Measurements from ENCODE around the gene ATP5PO. TPM values are rescaled to one million over a fixed set of nuclear protein-coding genes. Genes with fewer than 3 reads are reported as not detected.

The ATP5PO gene
- total RNA-seq (2014; rRNA removed; shearing (Covaris generic)): 192 and 245 TPM in 2 replicates
- 225 and 238 TPM in 2 replicates for polyA plus RNA-seq (2015; cell fraction: cytosol; rRNA removed)
- 95.7 and 134 TPM in 2 replicates for polyA plus RNA-seq (2015; cell fraction: nucleus; rRNA removed)

GRCh38 chr21:33915368-33916199 is at the start of gene ATP5PO:
ATP5PO (minus strand) TSS chr21:33915804; CDS start chr21:33915763, 41 bp downstream.
- peak; percentile 96 for DNase-seq (ENCODE audit: low read depth)

DNA sequence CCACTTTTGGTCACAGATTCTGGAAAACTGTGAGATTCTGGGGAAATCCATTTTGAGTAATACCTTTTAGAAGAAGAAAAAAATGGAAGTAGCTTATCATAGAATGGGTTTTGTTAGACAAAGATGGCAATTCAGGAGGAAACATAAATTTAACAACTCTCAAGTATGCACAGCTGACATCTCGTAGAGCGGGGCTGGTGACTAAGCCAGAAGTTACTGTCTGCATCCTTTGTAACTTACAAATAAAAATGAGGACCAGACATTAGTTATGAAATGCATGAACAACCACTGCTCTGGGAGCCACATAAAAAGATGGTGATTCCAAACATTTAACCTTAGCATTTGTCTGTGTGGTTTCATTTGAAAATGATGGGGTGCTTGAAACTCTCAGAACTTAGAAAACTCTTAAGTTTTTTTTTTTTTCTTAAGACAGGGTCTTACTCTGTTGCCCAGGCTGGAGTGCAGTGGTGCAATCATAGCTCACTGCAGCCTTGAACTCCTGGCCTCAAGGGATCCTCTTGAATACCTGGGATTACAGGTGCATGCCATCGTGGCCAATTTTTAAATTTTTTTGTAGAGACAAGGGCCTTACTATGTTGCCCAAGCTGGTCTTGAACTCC is 49.2 kb upstream of the ATP5PO start:
- DNase-seq (ENCODE audit: low read depth): no peak

- DNase-seq (ENCODE audit: low read depth): no peak
Observed at GRCh38 chr21:33963848-33964555, 48.4 kb upstream of the ATP5PO start.

- no peak for DNase-seq (ENCODE audit: low read depth)
Observed at GRCh38 chr21:33962290-33962689, 46.7 kb upstream of the ATP5PO start.

DNA sequence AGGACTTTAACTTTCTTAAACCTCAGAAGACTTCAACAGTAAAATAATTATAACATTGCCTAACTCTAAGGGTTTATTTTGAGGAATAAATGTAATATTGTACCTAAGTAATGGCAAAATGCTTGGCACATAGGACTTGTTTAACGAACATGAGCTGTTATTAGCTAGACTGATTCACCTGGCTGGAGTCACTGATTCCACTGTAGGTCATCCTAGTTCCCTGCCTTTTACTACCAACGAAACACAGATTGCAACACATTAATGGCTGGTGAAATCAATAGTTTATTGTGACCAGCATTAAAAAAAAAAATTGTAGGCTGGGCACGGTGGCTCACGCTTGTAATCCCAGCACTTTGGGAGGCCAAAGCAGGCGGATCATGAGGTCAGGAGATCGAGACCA is 45.5 kb upstream of the ATP5PO start:
- no peak for DNase-seq (ENCODE audit: low read depth)

DNA sequence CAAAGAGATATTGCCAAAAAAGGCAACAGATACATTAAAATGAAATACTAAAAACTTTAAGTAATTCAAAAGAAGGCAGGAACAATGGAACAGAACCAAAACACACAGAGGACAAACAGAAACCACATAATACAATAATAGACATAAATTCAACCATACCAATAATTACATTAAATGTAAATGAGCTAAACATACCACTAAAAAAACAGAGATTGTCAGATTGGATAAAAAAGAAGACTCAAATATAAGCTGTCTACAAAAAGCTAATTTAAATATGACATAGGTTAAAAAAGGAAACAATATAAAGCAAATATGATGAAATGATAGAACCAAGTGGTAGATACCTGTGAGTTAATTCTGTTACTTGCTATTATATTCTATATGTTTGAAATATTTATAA is 44.1 kb upstream of the ATP5PO start:
- no peak for DNase-seq (ENCODE audit: low read depth)

DNA sequence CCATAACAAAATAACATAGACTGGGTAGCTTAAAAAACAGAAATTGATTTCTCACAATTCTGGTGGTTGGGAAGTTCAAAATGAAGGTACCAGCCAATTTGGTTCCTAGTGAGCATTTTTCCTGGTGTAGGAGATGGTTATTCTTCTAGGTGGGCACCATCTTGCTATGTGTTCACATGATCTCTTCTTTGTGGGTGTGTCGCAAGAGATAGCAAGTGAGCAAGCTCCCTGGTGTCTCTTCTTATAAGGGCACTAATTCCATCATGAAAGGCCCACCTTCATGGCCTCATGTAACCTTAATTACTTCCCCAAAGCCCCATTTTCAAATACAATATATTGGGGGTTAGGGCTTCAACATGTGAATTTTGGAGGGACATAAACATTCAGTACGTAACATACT is 38.8 kb upstream of the ATP5PO start:
- DNase-seq (ENCODE audit: low read depth): no peak

- no peak for DNase-seq (ENCODE audit: low read depth)
Observed at GRCh38 chr21:33951276-33952178, 35.9 kb upstream of the ATP5PO start.

DNA sequence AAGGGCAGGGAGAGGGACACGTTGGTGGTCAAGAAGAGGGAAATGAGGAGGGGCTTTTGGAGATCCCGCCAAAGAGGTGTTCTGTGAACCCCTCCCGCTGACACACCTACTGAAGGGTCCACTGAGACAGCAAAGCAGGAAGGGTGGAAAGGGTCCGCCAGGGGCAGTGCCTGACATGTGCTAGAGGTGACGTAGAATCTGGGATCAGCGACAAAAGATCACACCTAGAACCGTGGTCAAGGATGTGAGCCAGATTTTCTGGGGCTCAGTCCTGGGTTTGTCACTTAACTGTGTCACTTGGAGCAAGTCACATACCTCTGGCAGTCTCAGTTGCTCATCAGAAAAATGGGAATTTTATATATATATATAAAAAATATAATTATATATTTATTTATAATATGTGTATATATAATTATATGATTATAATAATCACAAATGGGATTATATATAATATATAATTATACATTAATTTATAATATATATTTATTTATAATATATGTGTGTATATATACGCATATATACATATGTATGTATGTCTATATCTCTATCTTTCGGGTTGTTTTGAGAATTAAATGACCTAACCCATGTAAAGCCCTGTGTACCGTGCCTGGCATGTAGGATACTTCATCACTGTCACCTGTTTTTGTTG is 35.0 kb upstream of the ATP5PO start:
- DNase-seq (ENCODE audit: low read depth): no peak

DNA sequence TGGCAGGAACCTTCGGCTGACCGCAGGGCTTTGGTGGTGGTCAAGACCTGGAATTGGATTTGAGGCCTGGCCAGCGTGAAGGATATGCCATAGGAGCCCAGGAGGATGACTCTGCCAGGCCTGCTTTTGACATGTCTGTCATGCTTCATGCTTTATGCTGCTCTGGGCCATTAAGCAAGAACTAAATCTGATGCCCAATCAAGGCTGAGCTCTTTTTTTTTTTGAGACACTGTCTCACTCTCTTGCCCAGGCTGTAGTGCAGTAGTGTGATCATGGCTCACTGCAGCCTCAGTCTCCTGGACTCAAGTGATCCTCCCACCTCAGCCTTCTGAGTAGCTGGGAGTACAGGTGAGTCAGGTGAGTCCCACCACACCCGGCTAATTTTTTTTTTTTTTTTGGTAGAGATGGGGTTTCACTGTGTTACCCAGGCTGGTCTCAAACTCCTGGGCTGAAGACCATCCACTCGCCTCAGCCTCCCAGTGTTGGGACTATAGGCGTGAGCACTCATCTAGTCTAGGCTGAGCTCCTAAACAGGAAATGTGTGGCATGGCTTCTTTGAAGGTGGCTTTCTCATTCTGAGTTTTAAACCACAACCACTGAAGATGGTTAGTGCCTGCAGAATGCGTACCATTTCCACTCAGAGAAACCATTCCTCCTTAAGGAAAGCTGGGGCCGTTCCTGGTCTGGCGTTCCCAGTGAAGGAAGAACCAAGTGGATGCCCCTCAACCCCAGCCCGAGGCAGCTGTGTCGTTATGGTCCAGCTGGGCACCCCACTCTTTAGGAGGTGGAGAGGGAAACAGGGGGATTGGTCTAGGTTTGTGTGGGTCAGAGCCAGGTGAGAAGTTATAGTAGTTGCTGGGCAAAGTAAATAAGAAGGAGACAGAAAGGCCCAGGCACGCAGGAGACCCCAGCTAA is 34.2 kb upstream of the ATP5PO start:
- no peak for DNase-seq (ENCODE audit: low read depth)

GRCh38 chr21:33948951-33949444 is 33.4 kb upstream of the ATP5PO start:
- DNase-seq (ENCODE audit: low read depth): no peak

DNA sequence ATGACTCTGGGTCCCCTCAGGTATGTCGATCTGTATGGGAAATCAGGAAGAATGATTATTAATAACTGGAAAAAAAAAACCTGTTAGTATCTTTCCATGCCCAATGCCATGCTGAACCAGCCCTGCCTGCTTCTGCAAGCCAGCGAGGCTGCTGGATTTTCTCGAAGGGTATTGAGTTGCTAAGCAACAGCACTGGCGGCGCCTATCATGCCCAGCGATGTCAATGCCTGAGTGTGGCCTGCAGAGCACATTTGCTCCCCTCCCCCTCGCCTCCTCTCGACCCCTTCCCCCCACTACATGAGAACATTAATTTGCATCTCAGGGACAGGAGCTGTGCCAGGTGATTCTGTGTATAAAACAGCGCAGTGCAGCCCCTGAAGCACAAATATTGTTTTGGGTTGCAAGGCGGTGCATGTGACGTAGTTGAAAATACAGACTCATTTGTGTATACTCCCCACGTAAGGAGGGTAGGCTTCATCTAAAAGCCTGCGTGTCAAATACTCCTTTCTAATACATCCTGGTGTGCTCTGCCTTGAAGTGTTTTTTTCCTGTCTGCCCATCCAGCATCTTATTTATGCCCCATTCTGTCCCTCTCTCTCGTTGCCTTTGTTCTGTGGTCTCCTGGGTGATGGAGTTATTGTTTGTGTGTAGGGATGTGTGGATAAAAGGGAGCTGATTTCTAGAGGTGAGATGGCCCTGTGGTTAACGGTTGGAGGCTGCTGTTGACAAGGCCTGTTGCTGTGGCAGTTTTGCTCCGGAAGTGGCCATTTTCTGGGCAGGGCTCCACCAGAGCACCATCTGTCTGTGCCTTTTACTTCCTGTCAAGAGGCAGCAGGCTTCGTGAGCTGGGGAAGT is 32.7 kb upstream of the ATP5PO start:
- DNase-seq (ENCODE audit: low read depth): peak; percentile 55

DNA sequence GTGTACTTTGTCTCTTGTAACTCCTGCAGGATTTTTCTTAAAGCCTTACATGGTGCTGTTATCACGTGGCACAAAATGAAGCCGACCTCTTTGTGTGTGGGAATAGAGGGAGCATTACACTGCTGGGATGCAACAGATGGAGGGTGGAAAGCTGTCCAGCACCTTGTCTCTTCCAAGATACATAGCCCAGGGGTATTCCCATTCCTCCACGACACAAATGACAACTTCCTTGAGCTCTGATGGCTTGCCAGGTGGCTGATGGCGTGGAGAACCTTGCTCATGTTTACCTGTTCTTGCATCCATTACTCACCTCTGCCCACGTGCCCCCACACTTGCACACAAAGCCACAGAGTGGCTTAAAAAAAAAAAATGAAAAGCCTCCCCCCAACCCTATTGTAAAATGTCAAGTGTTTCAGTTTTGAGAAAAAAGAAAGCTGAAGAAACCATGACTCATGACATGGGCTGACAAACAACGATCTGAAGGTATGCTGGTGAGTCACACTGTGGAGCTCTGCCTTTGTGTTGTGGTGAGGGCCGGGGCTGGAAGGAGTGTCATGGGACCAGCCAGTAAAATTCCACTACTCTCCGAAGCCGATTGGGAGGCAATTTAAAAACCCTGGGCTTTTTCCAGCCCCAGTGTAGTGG is 32.0 kb upstream of the ATP5PO start:
- peak; percentile 98 for DNase-seq (ENCODE audit: low read depth)

DNA sequence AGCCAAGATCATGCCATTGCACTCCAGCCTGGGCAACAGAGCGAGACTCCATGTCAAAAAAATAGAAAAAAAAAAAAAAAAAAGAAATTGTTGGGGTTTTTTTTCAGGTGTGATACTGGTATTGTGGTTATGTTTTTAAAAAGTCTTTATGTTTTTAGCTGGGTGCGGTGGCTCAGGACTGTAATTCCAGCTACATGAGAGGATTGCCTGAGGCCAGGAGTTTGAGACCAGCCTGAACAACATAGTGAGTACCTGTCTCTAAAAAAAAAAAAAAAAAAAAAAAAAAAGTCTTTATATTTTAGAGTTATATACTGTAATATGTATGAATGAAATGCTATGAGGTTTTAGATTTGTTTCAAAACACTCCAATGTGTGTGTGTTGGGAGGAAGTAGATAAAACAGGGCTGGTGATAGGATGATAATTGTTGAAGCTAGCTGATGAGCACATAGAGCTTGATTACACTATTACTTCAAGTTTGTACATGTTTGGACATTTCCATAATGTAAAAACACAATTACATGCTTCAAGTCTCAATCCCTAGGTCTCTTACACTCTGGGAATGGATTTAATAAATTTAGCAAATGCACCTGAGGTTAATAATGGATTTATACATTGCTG is 30.2 kb upstream of the ATP5PO start:
- DNase-seq (ENCODE audit: low read depth): no peak

DNA sequence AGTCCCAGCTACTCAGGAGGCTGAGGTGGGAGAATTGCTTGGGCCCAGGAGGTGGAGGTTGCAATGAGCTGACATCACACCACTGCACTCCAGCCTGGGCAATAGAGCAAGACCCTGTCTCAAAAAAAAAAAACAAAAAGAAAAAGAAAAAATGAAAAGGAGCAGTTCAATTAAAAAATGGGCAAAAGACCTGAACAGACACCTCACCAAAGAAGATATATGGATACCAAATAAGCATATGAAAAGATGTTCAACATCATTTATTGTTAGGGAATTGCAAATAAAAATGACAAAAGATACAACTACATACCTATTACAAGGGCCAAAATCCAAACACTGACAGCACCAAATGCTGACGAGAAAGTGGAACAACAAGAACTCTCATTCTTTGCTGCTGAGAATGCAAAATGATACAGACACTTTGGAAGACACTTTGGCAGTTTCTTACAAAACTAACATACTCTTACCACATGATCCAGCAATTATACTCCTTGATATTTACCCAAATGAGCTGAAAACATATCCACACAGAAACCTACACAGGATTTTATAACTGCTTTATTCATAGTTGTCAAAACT is 28.7 kb upstream of the ATP5PO start:
- no peak for DNase-seq (ENCODE audit: low read depth)

DNA sequence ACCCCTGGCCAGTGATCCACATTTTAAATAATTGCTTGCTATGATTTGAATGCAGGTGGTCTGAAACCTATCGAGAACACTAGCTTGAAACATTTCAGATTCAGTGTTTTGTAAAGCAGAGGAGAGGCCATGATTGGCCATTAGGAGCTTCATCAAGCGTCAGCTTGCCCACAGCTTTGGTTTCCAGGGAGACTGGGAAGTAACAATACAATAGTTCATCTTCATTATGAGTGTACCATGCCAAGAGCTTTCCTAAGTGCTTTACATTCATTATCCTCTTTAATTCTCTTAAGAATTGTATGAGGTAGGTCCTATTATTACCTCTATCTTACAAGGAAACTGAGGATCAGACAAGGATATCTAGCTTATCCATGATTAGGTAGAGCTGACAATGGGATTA is 27.7 kb upstream of the ATP5PO start:
- DNase-seq (ENCODE audit: low read depth): no peak

DNA sequence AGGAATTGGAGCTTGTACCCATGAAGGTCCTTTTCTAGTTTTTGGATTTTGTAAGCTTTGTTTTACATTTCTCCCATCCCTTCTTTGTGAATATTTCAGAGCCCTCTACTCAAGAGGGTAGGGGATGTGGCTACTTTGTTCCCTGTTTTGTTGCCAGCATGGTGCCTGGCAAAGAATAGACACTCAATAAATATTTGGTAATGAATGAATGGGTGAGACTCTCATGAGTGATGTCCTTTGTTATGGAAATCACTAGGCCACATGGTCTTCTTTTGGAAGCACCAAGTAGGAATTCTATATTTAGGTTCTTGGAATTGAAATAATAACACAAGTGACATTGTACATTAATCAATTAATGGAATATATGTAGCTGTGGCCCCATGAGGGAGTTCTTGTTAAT is 26.8 kb upstream of the ATP5PO start:
- no peak for DNase-seq (ENCODE audit: low read depth)

All from HT1080 (cell line).